Immature natural killer cell (primary cell): ENCODE data around the gene JDP2. TPM values are rescaled to one million over a fixed set of nuclear protein-coding genes. Genes with fewer than 3 reads are reported as not detected.

Experiments
- DNase-seq, 3 donors: peaks; one replicate each; pipeline ENCODE4 v3.0.0; 2022; ENCODE audit warnings: mixed read lengths in 1 of 3
- H3K27ac Mint-ChIP-seq, 6 donors: one replicate each; pipeline ENCODE4 v1.8.0; 2020; ENCODE audit warnings: mixed read lengths in 6 of 6, mild to moderate bottlenecking in 5 of 6, inconsistent platforms in 4 of 6, moderate library complexity in 3 of 6
- H3K27me3 Mint-ChIP-seq, 3 donors: one replicate each; pipeline ENCODE4 v1.8.0; 2020 to 2021; ENCODE audit warnings: low read depth in 3 of 3, mild to moderate bottlenecking in 3 of 3, mixed read lengths in 3 of 3, moderate library complexity in 3 of 3, inconsistent platforms in 1 of 3
- H3K36me3 Mint-ChIP-seq, 3 donors: one replicate each; pipeline ENCODE4 v1.8.0; 2020; ENCODE audit warnings: mixed read lengths in 3 of 3, inconsistent platforms in 2 of 3, mild to moderate bottlenecking in 2 of 3
- H3K4me1 Mint-ChIP-seq, 2 donors: one replicate each; pipeline ENCODE4 v1.8.0; 2020; ENCODE audit warnings: inconsistent platforms in 2 of 2, mild to moderate bottlenecking in 2 of 2, mixed read lengths in 2 of 2, moderate library complexity in 1 of 2
- H3K4me3 Mint-ChIP-seq, 5 donors: one replicate each; pipeline ENCODE4 v1.8.0; 2020; ENCODE audit warnings: mild to moderate bottlenecking in 5 of 5, mixed read lengths in 5 of 5, inconsistent platforms in 3 of 5, moderate library complexity in 3 of 5
- H3K9me3 Mint-ChIP-seq, 6 donors: one replicate each; pipeline ENCODE4 v1.8.0; 2020; ENCODE audit warnings: mild to moderate bottlenecking in 6 of 6, mixed read lengths in 6 of 6, inconsistent platforms in 4 of 6, moderate library complexity in 3 of 6
- polyA plus RNA-seq, 3 donors: library from polyadenylated mRNA; unstranded; fragments of 300-500 nt; fragmentation: Illumina TruSeq; gene quantifications; one replicate each; pipeline ENCODE4 v1.2.3, GENCODE V29; 2021

Gene JDP2
- polyA plus RNA-seq, 3 donors from 2014 or later = 0.47 TPM; not detected in 2

DNA sequence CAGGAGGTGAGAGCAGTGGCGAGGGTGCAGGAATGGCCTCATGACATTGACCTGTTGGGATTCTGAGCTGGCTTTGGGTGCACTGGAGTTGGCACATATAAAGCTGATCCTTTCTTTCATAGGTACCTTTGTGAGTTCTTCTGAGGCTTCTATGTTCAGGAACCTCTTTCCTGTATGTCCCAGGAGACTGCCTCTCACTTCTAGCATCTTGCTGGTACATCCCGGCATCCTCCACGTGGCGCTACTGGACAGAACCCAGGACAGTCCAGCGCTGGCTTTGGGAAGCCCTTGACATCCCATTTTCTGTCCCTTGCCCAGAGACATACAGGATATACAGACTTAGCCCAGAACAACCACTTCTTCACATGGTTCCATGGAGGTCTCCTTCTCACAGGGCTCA, 50.1 kb downstream of the JDP2 start:
- no peak overlapping the region for H3K27ac Mint-ChIP-seq
- H3K4me3 Mint-ChIP-seq = no peak overlapping the region
- H3K36me3 Mint-ChIP-seq = no peaks in the 10 kb centered on the region
- peaks cover 2 to 4% (median 2%) of the 10 kb centered on the region in 3 donors for H3K27me3 Mint-ChIP-seq
- no peaks in the 10 kb centered on the region for H3K4me1 Mint-ChIP-seq
- DNase-seq = no peak
- no peaks in the 10 kb centered on the region for H3K9me3 Mint-ChIP-seq

DNA sequence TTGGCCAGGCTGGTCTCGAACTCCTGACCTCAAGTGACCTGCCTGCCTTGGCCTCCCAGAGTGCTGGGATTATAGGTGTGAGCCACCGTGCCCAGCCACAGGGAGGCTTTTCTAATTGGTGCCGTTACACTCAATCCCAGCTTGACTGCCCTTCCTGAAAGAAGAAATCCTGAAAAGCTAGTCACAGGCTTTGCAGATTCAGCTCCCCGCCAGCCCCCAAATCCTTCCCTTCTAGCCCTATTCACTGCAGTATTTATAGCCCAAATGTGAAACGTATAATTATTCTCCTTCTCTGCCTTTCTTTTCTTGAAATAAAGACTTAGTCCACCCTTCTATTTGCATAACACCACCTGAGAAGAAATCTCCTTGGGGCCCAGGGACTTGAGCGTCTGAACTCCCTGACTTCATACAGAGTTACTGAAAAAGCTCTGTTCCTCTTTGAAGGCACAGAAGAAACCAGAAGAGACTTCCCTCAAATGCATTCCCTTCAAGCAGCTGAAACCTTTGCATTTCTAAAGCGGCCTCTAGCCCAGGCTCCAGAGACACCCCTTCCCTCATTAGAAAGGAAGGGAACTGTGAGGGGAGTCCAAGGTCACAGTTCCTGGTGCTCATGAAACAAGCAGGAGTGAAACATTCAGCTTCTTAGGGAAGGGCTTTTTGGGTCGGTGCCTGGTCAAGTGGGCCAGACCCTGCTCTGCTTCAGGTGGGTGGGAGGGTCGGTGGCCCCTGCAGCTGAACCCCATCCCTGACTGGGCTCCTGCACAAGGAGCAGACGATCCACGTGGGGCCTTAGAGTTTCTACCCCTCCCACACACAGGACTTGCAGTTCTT, 52.2 kb downstream of the JDP2 start:
- H3K4me3 Mint-ChIP-seq = no peak overlapping the region
- no peaks in the 10 kb centered on the region for H3K36me3 Mint-ChIP-seq
- peaks cover 2 to 4% (median 2%) of the 10 kb centered on the region in 3 donors for H3K27me3 Mint-ChIP-seq
- no peak for DNase-seq
- H3K4me1 Mint-ChIP-seq = no peaks in the 10 kb centered on the region
- no peaks in the 10 kb centered on the region for H3K9me3 Mint-ChIP-seq
- H3K27ac Mint-ChIP-seq = no peak overlapping the region

DNA sequence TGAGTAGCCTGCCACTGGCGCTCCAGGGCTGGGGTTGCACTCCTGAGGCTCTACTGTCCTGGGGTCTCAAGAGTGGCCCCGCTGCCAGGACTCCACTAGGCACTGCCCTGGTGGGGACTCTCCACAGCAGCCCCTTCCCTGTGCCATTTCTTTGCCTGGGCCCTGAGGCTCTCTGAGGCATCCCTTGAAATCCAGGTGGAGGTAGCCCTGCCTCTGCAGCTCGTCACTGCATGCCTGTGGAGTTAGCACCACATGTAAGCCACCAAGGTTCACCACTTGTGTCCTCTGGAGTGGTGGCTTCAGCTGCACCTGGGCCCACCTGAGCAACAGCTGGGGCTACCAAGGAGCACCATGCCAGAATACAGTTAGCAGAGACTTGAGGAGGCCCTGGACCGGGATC, 54.5 kb downstream of the JDP2 start:
- Mint-ChIP-seq H3K4me1 (no peaks in the 10 kb centered on the region), H3K4me3 (no peak overlapping the region), H3K27me3 (peaks cover 0 to 4% (median 4%) of the 10 kb centered on the region in 3 donors), H3K27ac (no peak overlapping the region), H3K36me3 (no peaks in the 10 kb centered on the region), H3K9me3 (no peaks in the 10 kb centered on the region)
- DNase-seq = no peak

DNA sequence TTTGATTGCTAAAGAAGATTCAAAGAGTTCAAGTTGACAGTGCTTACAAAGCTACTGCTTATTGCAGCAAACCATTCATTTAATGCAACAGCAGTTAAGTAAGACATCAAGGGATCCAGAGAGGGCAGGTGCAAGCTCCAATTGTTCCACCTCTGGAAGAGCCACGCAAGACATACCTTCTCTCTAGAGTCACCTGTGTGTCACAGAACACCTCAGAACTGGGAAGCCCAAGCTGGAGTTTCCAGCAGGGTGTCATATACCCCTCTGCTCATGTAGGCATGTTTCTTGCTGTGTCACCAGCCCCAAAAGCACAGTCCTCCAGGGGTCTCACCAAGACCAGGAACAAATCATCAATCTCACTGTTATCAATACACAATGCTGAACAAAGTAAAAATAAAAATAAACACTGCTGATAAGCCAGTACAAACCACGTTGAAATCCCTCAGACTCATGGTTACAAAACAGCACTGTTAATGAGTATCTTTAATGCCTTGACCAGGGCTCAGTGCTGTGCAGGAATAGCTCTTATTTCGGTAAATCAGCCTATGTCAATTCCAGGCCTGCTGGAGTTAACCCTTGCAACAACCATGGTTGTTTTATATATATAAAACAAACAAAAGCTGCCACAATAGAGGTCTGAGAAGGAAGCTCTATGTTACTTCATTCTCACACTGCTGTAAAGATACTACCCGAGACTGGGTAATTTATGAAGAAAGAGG, 57.0 kb downstream of the JDP2 start:
- H3K4me3 Mint-ChIP-seq = no peak overlapping the region
- no peak overlapping the region for H3K27ac Mint-ChIP-seq
- no peaks in the 10 kb centered on the region for H3K9me3 Mint-ChIP-seq
- peaks cover 0 to 4% (median 4%) of the 10 kb centered on the region in 3 donors for H3K27me3 Mint-ChIP-seq
- H3K4me1 Mint-ChIP-seq = peaks cover 2 to 5% of the 10 kb centered on the region in 2 donors
- H3K36me3 Mint-ChIP-seq = no peaks in the 10 kb centered on the region
- no peak for DNase-seq

DNA sequence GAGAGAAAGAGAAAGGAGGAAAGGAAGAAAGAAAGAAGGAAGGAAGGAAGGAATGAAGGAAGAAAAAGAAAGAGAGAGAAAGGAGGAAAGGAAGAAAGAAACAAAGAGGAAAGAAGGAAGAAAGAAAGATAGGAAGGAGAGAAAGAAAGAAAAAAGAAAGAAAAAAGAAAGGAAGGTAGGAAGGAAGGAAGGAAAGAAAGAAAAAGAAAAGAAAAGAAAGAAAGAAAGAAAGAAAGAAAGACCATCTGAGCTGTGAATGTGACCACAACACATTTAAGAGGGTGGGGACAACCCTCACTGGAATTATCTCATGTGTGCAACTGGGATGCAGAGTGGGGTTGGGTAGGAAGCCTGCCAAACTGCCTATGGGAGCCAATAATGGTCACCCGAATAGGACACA, 58.5 kb downstream of the JDP2 start:
- Mint-ChIP-seq H3K27ac (no peak overlapping the region), H3K36me3 (no peaks in the 10 kb centered on the region), H3K4me1 (peaks cover 2 to 5% of the 10 kb centered on the region in 2 donors), H3K27me3 (peaks cover 0 to 4% (median 3%) of the 10 kb centered on the region in 3 donors), H3K9me3 (no peaks in the 10 kb centered on the region), H3K4me3 (no peak overlapping the region)
- DNase-seq = no peak

DNA sequence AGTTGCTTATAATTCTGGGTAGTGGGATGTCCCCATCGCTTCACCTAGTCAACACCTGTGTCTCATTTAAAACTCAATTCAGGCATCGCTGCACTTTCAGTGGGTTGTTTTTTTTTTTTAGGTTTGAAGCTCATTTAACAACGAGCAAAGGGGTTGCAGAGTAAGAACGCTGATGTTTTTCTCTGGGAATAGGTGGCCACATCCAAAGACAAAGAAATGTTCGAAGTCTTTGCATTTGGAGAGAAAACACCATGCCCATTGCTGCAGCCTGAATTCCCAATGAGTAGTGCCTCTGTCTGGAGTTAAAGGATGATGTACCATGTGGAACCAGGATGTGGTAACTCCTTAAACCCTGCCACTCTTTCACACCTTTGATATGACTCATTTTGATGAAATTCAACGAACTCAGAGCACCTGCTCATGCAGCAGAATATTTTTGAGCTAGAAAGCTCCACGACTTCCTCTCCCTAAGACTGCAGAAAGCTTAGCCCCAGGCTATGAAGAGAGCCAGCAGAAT, 59.4 kb downstream of the JDP2 start:
- H3K27me3 Mint-ChIP-seq = peaks cover 0 to 4% (median 0%) of the 10 kb centered on the region in 3 donors

DNA sequence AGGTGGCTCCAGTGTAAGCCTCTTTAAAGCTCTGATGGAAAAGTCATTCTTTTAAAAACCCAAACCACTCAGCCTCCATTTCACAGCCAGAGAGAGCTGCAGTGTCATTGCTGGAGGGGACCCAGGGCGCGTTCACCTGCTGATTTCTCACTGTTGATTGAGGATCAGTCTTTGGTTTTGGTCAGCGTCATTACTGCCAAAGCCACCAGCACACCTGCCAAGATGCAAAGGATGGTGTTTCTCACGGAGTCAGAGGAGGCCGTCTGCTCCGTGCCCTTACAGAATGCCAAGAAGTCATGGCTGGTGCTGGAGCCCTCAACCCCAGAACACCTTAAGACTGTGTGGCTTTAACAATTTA, 61.6 kb downstream of the JDP2 start:
- Mint-ChIP-seq H3K4me1 (peaks cover 2 to 5% of the 10 kb centered on the region in 2 donors), H3K36me3 (no peaks in the 10 kb centered on the region), H3K4me3 (no peak overlapping the region), H3K27me3 (peaks cover 0 to 4% (median 0%) of the 10 kb centered on the region in 3 donors), H3K9me3 (no peaks in the 10 kb centered on the region), H3K27ac (no peak overlapping the region)
- DNase-seq = no peak

More for the DNA sequence above, 59.4 kb downstream of the JDP2 start:
- peaks cover 2 to 5% of the 10 kb centered on the region in 2 donors for H3K4me1 Mint-ChIP-seq
- no peak overlapping the region for H3K4me3 Mint-ChIP-seq
- DNase-seq = peak in 1 of 3 donors; percentile 3
- H3K9me3 Mint-ChIP-seq = no peaks in the 10 kb centered on the region
- no peaks in the 10 kb centered on the region for H3K36me3 Mint-ChIP-seq
- no peak overlapping the region for H3K27ac Mint-ChIP-seq

DNA sequence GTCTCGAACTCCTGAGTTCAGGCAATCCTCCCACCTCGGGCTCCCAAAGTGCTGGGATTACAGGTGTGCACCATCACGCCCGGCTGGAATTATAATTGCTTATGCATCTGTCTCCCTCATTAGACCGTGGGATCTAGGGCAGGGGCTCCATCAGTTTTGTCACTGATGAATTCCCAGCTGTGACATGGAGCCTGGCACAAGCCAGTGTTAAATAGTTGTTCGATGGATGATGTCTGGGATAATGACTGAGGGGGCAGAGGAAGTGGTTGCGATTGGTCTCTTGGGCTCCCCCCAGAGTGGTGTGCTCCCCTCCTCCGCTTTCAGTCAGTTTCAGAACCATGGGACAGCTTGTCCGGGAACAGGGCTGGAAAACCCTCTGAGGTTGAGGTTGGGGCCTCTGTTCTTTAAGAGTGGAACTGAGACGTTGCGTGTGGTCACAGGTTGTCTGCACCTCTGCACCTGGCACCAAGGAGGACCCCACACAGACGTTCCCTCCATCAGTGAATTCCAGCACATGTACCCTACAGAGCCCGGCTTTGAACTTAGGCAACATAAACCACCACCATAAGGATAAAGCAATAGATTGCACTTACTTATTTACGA, 63.7 kb downstream of the JDP2 start:
- peaks cover 2 to 5% of the 10 kb centered on the region in 2 donors for H3K4me1 Mint-ChIP-seq
- H3K27ac Mint-ChIP-seq = no peak overlapping the region
- no peak overlapping the region for H3K4me3 Mint-ChIP-seq
- DNase-seq = no peak
- H3K27me3 Mint-ChIP-seq = peaks cover 0 to 2% (median 0%) of the 10 kb centered on the region in 3 donors
- no peaks in the 10 kb centered on the region for H3K36me3 Mint-ChIP-seq
- H3K9me3 Mint-ChIP-seq = no peaks in the 10 kb centered on the region

DNA sequence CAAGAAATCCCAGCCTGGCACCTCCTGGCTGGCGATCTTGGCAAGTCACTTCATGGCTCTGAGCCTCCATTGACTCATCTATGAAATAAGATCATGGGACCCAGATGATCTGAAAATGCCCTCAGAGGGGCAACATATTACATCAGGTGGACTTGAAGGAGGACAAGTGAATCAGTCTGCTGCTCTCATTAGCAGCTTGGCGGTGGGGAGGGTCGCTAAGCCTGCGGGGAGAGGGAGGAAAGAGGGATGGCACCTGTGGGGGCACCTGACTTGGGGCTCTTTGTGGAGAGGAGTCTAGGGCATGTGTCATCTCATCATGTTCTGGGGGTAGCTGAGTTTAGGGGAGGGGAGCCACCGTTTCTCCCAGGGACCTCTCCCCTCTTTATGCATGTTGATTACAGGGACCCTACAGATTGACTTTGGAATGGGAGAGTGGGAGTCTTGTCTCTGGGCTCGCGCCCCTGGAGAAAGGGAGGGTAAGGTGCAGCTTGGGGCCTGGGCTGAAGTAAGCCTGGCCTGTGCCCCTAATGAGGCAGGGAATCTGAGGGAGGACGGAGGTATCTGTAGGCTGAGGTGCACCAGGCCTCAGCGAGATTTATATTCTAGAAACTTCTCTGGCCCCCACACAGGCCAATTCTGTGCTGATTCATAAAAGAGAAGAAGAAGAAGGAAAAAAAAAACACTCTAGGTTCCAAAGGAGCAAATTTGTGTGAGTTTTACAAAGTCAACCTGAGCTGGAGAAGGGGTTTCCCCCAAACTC, 65.2 kb downstream of the JDP2 start:
- H3K27ac Mint-ChIP-seq = peak overlapping the region in 2 of 6 donors; percentile 12
- no peaks in the 10 kb centered on the region for H3K9me3 Mint-ChIP-seq
- H3K4me3 Mint-ChIP-seq = no peak overlapping the region
- no peaks in the 10 kb centered on the region for H3K36me3 Mint-ChIP-seq
- H3K4me1 Mint-ChIP-seq = peaks cover 2 to 12% of the 10 kb centered on the region in 2 donors
- DNase-seq = no peak
- peaks cover 0 to 2% (median 0%) of the 10 kb centered on the region in 3 donors for H3K27me3 Mint-ChIP-seq

DNA sequence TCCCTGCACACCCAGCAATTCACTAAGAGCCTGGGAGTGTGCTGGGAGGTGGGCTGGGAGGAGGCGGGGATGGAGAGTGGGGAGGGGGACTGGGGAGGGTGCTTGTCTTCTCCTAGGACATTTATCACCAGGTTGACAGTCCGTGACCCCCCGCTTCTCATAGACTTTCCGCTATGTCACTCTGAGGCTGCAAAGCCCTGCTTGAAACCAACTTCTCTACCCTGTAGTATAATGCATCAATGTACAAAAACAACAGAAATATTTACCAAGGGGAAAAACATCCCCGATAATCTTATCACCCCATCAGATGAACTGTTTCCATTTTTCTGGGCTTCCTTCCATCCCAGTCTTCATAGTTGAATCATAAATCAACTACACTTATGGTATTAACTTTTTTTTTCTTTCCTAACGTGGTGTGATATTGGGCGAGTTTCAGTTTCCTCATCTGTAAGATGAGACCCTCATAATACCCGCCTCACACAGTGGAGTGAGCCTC, 65.8 kb downstream of the JDP2 start:
- Mint-ChIP-seq H3K27ac (no peak overlapping the region), H3K9me3 (no peaks in the 10 kb centered on the region), H3K4me3 (no peak overlapping the region), H3K4me1 (peaks cover 2 to 9% of the 10 kb centered on the region in 2 donors), H3K27me3 (peaks cover 0 to 2% (median 0%) of the 10 kb centered on the region in 3 donors), H3K36me3 (no peaks in the 10 kb centered on the region)
- DNase-seq = no peak

DNA sequence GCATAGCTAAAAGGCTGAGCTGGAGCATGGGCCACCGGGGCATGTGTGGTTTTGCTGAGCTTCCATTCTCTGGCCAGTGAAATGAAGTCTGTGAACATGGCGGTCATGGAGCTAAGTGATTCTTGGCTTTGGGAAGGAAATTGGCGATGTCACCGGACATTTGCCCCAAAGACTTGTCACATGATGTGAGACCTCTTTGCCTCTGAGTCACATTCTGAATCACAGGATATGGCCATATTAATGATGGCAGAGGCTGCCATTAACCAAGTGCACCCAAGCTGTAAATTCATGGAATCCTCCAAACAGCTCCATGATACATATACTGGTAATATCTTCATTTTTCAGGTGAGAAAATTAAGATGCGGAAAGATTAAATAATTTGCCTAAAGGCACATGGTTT, 67.1 kb downstream of the JDP2 start:
- H3K9me3 Mint-ChIP-seq = no peaks in the 10 kb centered on the region
- peaks cover 0 to 6% of the 10 kb centered on the region in 2 donors for H3K4me1 Mint-ChIP-seq
- peaks cover 0 to 2% (median 0%) of the 10 kb centered on the region in 3 donors for H3K27me3 Mint-ChIP-seq
- DNase-seq = no peak
- no peak overlapping the region for H3K4me3 Mint-ChIP-seq
- no peaks in the 10 kb centered on the region for H3K36me3 Mint-ChIP-seq
- H3K27ac Mint-ChIP-seq = no peak overlapping the region

DNA sequence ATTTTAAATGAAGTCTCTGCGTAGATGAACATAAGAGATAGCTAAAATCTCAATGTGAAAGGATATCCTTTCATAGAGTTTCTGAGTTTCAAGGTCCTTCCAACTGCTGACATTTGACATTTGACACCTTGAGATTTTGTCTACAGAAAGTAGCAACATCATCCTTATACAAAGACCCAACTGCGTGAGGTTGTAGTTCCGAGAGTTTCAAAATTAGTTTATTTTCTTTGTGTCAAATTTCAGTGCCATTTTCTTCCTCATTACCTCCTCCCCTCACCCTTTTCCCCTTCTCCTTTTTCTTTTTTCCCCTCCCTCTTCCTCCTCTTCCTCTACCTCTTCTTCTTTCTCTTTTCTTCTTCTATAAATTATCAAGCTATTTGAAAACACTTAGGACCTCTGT, 67.6 kb downstream of the JDP2 start:
- peaks cover 0 to 2% (median 0%) of the 10 kb centered on the region in 3 donors for H3K27me3 Mint-ChIP-seq
- DNase-seq = no peak
- H3K4me1 Mint-ChIP-seq = peaks cover 0 to 6% of the 10 kb centered on the region in 2 donors
- no peak overlapping the region for H3K27ac Mint-ChIP-seq
- no peaks in the 10 kb centered on the region for H3K36me3 Mint-ChIP-seq
- no peak overlapping the region for H3K4me3 Mint-ChIP-seq
- no peaks in the 10 kb centered on the region for H3K9me3 Mint-ChIP-seq

DNA sequence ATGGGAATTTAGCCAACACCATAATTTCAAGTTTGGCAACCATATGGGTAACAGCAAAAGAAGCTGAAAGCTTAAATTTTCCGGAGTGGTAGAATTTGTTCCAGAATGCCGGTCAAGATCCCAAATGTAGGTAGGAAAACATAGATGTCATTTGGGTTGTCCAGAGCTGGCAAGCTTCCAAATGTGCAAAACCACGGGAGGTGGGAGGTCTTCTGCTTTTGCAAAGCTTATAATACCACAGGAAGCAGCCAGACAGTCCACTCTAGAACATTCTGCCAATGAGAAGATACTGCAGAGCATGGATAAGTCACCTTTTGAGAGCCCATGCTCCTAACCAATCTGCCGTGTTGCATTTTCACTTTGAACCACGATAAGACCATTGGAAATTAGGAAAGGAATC, 68.1 kb downstream of the JDP2 start:
- Mint-ChIP-seq H3K36me3 (no peaks in the 10 kb centered on the region), H3K27ac (no peak overlapping the region), H3K4me1 (peaks cover 0 to 6% of the 10 kb centered on the region in 2 donors), H3K27me3 (peaks cover 0 to 2% (median 0%) of the 10 kb centered on the region in 3 donors), H3K4me3 (no peak overlapping the region), H3K9me3 (no peaks in the 10 kb centered on the region)
- no peak for DNase-seq
